A549 treated with RU486 at 1 μM for 4 hours (cell line): ENCODE measurements around the gene KLHL40. TPM values are rescaled to one million over a fixed set of nuclear protein-coding genes. Genes with fewer than 3 reads are reported as not detected.

ENCODE experiments used
- total RNA-seq: library from RNA; stranded (reverse); fragments of 200-300 nt; extraction: Qiagen RNA extraction; gene quantifications from 5 replicates; pipeline ENCODE4 v1.2.3, GENCODE V29; 2022; ENCODE audit warnings: low read depth

KLHL40 gene
- total RNA-seq: not detected in 5 replicates

DNA sequence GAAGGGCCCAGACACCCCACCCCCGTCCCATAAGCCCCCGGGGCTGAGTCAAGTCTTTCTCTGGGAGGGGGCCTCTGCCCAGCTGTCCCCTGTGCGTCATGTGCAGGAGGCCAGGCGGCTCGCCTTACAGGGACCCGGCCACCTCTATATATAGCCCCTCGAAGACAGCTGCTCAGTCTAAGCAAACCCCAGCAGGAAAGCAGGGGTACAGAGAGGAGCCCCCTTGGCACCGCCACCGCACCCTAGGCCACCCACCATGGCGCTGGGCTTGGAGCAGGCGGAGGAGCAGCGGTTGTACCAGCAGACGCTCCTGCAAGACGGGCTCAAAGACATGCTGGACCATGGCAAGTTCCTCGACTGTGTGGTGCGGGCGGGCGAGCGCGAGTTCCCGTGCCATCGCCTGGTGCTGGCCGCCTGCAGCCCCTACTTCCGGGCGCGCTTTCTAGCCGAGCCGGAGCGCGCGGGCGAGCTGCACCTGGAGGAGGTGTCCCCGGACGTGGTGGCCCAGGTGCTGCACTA lies at the start of gene KLHL40:
Gene KLHL40 (plus strand): TSS at position 175 of the 519 bp plus-strand sequence. CDS start 82 bp downstream, at position 257.

GRCh38 chr3:42653560-42654330 lies 31.6 kb upstream of the KLHL40 start, which contains the start of gene ZBTB47:
ZBTB47 (plus strand) TSS chr3:42653697; CDS start chr3:42658356, 4,659 bp downstream.

DNA sequence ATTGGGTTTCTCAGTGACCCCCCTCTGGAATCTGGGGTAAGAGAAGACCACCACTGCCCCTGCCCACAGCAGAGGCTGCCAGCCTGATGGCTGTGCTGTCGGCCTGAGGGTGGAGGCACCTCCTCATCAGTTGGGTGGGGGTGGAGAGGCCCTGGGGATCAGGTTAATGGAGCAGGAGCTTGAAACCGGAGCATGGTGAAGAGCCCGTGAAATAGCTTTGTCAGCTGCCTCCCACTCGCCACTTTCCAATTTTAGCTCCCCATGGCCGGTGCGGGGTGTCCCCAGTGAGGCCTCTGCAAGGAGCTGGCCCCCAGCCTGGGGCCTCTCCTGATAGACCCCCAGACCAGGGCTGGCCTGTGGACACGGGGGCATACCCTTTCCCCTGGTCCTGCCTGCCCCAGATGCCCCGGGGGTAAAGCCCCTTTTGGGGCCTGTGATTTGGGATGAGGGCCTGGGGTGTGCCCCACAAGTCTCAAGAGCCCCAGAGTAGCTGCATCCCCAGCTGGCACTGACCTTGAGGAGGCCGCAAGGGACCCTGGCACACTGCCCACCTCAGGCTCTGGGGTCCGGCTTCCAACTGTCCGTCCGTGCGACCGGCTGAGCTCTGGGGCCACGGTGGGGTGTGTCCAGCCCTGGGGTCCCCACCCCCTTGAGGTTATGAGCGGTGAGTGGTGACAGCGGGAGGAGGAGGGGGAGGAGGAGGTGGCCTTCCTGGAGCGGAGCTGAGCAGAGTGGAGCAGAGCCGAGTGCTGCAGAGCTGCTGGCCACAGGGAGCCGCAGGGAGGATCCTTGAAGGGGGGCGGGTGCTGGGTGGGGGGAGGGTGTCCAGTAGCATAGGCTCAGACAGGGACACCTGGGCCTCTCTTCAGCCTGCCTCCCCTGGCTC lies 17.0 kb downstream of the KLHL40 start, which contains the start of gene HHATL:
Gene HHATL (minus strand): TSS at position 733 of the 886 bp plus-strand sequence. CDS start 1,972 bp downstream, outside the sequence.

Other genes starting within 250 kb of the KLHL40 start
- gene VIPR1, start 182.9 kb upstream of the KLHL40 start, total RNA-seq: 0.48 to 0.90 TPM (median 0.68 TPM) in 5 replicates
- 22.8 to 33.4 TPM (median 31.1 TPM) in 5 replicates for gene SEC22C, start 103.6 kb upstream of the KLHL40 start, total RNA-seq
- gene SS18L2, start 94.7 kb upstream of the KLHL40 start, total RNA-seq: 13.5 to 20.2 TPM (median 17.8 TPM) in 5 replicates
- gene NKTR, start 84.9 kb upstream of the KLHL40 start, total RNA-seq: 6.8 to 10.7 TPM (median 10.4 TPM) in 5 replicates
- gene ZBTB47, start 31.8 kb upstream of the KLHL40 start, total RNA-seq: 4.9 to 7.0 TPM (median 6.2 TPM) in 5 replicates
- gene HHATL, start 17.3 kb downstream of the KLHL40 start, total RNA-seq: not detected in 5 replicates
- 0.48 to 1.1 TPM (median 0.58 TPM) in 5 replicates for gene CCDC13, start 87.7 kb downstream of the KLHL40 start, total RNA-seq
- 28.8 to 98.9 TPM (median 75.8 TPM) in 5 replicates for gene HIGD1A, start 119.0 kb downstream of the KLHL40 start, total RNA-seq
- gene ACKR2, start 123.9 kb downstream of the KLHL40 start, total RNA-seq: not detected in 5 replicates
- not detected in 5 replicates for gene CYP8B1, start 190.3 kb downstream of the KLHL40 start, total RNA-seq
- not detected in 5 replicates for gene ZNF662, start 220.6 kb downstream of the KLHL40 start, total RNA-seq